ENCODE data around the gene TAF15.
A peak's percentile ranks its signal among the peaks of the same experiment; 100 is the strongest.

Gene TAF15

GRCh38 chr17:35816723-35817122, 7.4 kb downstream of the TAF15 start:
- FAIRE-seq (no peak), DNase-seq (ENCODE audit: insufficient read length, low spot score) (no peak)

GRCh38 chr17:35817196-35817595, 7.9 kb downstream of the TAF15 start:
- FAIRE-seq (no peak), DNase-seq (ENCODE audit: insufficient read length, low spot score) (no peak)

- FAIRE-seq (no peak), DNase-seq (ENCODE audit: insufficient read length, low spot score) (no peak)
Measured at GRCh38 chr17:35819455-35819854, 10.2 kb downstream of the TAF15 start.

- DNase-seq (ENCODE audit: insufficient read length, low spot score), result no peak
- FAIRE-seq, result no peak
Measured at GRCh38 chr17:35821308-35821707, 12.0 kb downstream of the TAF15 start.

GRCh38 chr17:35825206-35825605, 15.9 kb downstream of the TAF15 start:
- DNase-seq (ENCODE audit: insufficient read length, low spot score), result no peak
- no peak for FAIRE-seq

DNA sequence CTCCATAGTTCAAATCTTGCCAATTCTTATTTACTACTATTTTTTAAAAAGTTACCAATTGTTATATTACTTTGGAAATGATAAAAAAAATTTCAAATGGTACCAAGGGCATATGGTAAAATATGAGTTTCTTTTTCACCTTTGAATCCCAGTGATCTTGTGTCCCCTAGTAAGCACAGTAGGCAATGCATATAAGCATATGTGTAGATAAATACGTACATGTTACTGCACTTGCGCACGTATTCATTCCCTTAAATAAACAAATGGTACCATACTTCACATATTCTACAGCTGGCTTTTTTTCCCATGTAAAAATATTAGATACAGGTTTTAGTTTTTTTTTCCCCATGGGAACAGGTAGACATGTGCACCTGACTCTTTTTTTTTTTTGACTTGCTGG, 31.8 kb downstream of the TAF15 start:
- FAIRE-seq (no peak), DNase-seq (ENCODE audit: insufficient read length, low spot score) (no peak)

GRCh38 chr17:35841505-35841904, 32.2 kb downstream of the TAF15 start:
- FAIRE-seq, result no peak
- DNase-seq (ENCODE audit: insufficient read length, low spot score), result no peak

GRCh38 chr17:35842239-35842638, 33.0 kb downstream of the TAF15 start:
- no peak for FAIRE-seq

DNA sequence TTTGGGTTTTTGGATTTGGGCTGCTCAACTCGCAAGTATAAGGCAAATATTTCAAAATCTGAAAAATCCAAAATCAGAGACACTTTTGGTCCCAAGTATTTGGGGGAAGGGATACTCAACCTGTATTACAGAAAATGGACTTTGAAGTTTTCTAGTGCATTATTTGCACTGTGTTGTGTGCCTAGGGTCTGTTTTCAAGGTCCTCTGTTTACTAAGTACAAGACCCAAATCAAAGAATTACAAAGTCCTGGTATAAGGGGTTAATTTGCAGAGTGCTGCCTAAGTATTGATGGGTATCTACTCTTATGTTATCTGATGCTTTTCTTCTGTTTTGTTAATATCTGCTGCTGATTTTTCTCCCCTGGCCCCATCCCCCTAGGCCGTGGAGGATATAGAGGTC, 34.4 kb downstream of the TAF15 start:
- FAIRE-seq (no peak), DNase-seq (ENCODE audit: insufficient read length, low spot score) (no peak)

More at GRCh38 chr17:35842239-35842638, 33.0 kb downstream of the TAF15 start:
- DNase-seq (ENCODE audit: insufficient read length, low spot score), result no peak

GRCh38 chr17:35844547-35844946, 35.3 kb downstream of the TAF15 start:
- no peak for FAIRE-seq
- DNase-seq (ENCODE audit: insufficient read length, low spot score), result no peak

GRCh38 chr17:35846055-35846809, 36.9 kb downstream of the TAF15 start:
- DNase-seq (ENCODE audit: insufficient read length, low spot score), result no peak
- no peak for FAIRE-seq

- FAIRE-seq (no peak), DNase-seq (ENCODE audit: insufficient read length, low spot score) (no peak)
Measured at GRCh38 chr17:35847006-35847405, 37.7 kb downstream of the TAF15 start.

DNA sequence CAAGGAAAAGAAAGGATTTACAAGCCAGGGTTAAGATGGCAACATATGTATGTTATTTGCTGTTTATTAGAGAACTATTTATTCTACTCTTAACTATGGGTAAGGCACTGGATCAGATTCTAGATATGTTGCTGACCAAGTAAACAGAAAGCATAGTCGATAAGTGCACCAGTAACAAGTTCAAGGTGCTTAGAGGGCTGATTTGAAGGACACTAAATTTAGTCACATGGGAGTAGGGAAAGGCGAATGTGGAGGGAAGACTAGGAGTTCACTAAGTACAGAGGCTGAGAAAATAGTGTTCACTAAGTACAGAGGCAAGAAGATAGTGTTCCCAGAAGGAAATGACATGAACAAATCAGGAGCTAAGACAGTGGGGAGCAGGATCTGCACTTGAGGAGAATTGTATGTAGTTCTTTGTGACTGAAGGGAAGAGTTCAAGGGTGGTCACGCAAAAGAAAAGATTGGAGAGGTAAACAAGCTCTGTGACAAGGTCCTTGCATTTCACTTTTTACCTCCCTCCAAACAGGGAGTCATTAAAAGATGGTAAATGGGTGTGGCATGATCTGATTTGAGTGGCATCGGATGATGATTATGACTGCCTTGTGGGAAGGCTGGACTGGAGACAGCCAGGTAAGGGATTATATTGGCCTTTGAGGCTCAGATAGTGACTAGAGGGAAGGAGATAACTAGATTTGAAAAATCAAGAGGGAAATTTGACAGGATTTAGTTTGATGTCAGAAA, 38.5 kb downstream of the TAF15 start:
- no peak for DNase-seq (ENCODE audit: insufficient read length, low spot score)
- no peak for FAIRE-seq

DNA sequence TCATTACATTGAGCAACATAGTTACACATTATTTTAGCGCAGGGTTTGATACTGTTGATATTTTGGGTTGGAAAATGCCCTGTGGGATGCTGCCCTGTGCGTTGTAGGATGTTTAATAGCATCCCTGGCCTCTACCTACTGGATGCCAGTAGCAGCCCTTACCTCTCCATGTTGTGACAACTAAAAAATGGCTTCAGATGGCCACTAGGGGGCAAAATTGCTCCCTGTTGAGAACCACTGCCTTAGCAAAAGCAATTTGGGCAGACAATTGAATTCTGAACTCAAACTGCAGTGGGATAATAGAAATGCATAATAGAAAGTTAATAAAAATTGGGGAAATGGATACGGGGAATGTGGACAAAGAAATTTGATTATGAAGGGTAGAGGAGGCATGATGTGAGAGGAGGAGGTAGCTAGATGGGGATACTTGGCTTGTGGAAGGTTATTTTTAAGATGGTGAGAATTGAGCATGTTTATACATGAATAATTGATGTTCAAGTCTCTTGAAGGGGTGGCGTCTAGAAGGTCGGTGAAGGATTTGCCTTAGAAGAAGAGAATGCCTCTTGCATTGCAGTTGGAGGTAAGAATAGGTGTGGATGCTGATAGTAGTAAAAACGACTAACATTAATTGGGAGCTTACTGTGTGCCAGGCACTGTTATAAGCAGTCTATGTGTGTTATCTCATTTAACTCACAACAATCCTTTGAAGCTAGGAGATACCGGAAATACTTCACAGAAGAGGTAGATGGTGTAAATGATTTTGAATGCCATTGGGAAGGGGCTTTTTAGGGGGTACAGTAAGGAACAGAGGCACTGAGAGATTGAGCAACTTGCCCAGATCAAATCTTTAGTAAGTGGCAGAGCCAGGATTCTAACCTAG, 40.4 kb downstream of the TAF15 start:
- FAIRE-seq, result no peak
- DNase-seq (ENCODE audit: insufficient read length, low spot score), result peak; percentile 62

DNA sequence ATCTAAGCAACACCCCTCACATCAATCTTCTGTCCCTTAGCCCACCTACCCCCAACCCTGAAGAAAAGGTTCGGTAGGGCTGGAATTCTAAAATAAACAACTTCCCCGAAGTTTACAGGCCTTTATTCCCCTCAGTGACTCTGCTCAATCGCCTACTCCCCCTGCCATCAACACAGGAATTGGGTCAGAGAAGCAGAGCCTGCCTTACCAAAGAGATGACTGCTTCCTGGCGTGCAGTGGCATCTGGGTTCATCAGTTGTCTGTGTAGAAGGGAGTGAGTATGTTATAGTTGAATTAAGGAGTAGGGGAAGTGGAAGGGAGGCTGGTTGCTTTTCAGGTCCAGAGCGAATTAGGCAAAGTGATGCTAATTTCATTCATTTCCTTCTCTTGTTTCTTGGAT, 46.7 kb downstream of the TAF15 start:
- DNase-seq (ENCODE audit: insufficient read length, low spot score), result no peak
- no peak for FAIRE-seq

- FAIRE-seq, result no peak
Measured at GRCh38 chr17:35856603-35857002, 47.3 kb downstream of the TAF15 start.

DNA sequence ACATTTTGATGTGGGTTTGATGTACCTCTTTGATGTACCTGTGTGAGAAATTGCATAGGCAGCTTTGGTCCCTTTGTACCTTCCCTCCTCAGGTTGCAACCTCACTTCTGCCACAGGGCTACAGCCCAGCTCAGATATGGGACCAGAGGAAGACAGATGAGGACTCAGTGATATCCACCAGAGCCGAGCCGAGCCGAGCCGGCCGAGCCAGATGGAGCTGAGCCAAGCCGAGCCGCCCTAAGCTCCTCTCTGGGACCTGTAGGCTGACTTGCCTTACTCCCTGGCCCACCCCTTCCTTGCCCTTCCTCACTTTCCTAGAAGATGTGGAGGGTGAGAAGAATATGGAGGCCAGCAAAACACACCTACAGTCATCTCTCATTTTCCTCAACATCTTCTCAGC, 55.6 kb downstream of the TAF15 start:
- DNase-seq (ENCODE audit: insufficient read length, low spot score) (no peak), FAIRE-seq (no peak)

More at GRCh38 chr17:35856603-35857002, 47.3 kb downstream of the TAF15 start:
- no peak for DNase-seq (ENCODE audit: insufficient read length, low spot score)

DNA sequence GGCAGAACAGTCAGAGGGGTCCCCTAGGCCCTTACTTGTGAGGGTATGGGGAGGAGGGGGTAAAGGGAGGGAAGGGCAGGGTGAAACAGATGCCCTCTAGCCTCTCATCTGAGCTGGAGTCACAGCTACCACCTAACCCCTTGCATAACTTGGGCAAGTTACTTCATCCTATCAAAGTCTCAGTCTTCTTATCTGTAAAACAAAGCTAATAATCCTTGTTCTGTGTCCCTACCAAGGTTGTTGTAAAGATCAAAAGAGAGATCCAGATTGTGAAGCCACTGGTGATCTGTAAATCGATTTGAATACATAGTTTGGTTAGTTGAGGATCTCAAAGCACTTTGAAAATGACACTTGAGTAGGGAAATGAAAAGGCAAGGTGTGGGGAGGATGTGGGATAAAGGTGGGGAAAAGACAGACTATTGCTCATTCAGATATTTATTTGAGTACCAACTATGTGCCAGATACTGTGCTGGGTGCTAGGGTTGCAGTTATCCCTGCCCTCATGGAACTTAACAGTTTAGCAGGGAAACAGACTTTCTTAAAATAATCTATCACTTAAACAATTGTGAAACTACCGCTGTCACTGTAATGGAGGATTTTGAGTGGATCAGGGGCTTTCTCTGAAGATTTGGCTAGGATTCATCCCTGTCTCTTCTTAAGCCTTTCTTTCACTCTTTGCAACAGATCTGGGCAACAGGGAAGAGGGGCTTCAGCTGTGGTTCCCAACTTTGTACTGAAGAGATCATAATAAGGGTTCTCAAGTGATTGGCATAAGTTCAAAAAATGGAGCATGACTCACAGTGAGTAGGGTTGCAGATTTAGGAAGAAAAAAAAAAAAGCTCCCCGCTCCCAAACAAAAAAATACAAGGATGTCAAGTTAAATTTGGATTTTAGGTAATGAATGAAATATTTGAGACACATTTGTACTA, 56.4 kb downstream of the TAF15 start:
- no peak for FAIRE-seq
- DNase-seq (ENCODE audit: insufficient read length, low spot score), result no peak

- FAIRE-seq, result no peak
- no peak for DNase-seq (ENCODE audit: insufficient read length, low spot score)
Measured at GRCh38 chr17:35866341-35866950, 57.2 kb downstream of the TAF15 start.

DNA sequence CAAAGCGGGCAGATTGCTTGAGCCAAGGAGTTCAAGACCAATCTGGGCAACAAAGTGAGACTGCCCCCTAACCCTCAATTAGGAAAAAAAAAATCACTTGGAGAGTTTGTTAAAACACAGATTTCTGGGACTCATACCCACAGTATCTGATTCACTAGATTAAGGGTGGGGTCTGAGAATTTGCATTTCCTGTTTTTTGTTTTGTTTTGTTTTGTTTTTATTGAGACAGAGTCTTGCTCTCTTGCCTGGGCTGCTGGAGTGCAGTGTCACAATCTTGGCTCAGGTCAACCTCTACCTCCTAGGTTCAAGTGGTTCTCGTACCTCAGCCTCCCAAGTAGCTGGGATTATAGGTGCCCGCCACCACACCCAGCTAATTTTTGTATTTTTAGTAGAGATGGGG, 58.3 kb downstream of the TAF15 start:
- no peak for DNase-seq (ENCODE audit: insufficient read length, low spot score)
- no peak for FAIRE-seq

All from HTR-8/SVneo (cell line).